SK-N-SH treated with all-trans-retinoic acid at 6 μM for 48 hours (cell line): ENCODE results near the gene ARHGEF10L.
A peak's percentile ranks its signal among the peaks of the same experiment; 100 is the strongest.

Experiments used
- ATAC-seq: fragments of 200-7000 bp; cut with Tn5 transposase; 3 replicates; pipeline ENCODE4 v1.9.1; 2020; ENCODE audit warnings: mild to moderate bottlenecking, moderate library complexity
- ARNTL ChIP-seq: fragments of 450-650 bp; formaldehyde crosslinking; IDR thresholded peaks from 2 replicates; pipeline ENCODE4 v1.5.0; 2020; ENCODE audit warnings: low read depth, mild to moderate bottlenecking, moderate library complexity, borderline replicate concordance
- CREB5 ChIP-seq: fragments of 250-450 bp; sonication (Bioruptor Pico); IDR thresholded peaks from 2 replicates; pipeline ENCODE4 v1.5.1; 2020; ENCODE audit warnings: low read depth, mild to moderate bottlenecking, moderate library complexity
- CSDC2 ChIP-seq: fragments of 250-450 bp; sonication (Bioruptor Pico); IDR thresholded peaks from 2 replicates; pipeline ENCODE4 v1.5.0; 2020; ENCODE audit warnings: mild to moderate bottlenecking, moderate library complexity
- CSRNP3 ChIP-seq: fragments of 250-450 bp; sonication (Bioruptor Pico); IDR thresholded peaks from 2 replicates; pipeline ENCODE4 v1.5.1; 2021; ENCODE audit warnings: mild to moderate bottlenecking, moderate library complexity
- ESRRG ChIP-seq: fragments of 250-450 bp; sonication (Bioruptor Pico); IDR thresholded peaks from 2 replicates; pipeline ENCODE4 v1.6.1; 2021; ENCODE audit warnings: mild to moderate bottlenecking
- GLIS3 ChIP-seq: fragments of 250-450 bp; sonication (Bioruptor Pico); IDR thresholded peaks from 2 replicates; pipeline ENCODE4 v1.5.0; 2020; ENCODE audit warnings: mild to moderate bottlenecking, moderate library complexity
- ISL1 ChIP-seq: fragments of 250-450 bp; sonication (Bioruptor Pico); IDR thresholded peaks from 2 replicates; pipeline ENCODE4 v2.1.2; 2022; ENCODE audit warnings: mild to moderate bottlenecking, moderate library complexity
- OSR1 ChIP-seq: fragments of 250-450 bp; sonication (Bioruptor Pico); IDR thresholded peaks from 2 replicates; pipeline ENCODE4 v1.8.0; 2022; ENCODE audit warnings: moderate library complexity, mild to moderate bottlenecking, inconsistent platforms
- PPARA ChIP-seq: fragments of 250-450 bp; sonication (Bioruptor Pico); IDR thresholded peaks from 2 replicates; pipeline ENCODE4 v1.5.0; 2020; ENCODE audit warnings: mild to moderate bottlenecking, borderline replicate concordance
- RARB ChIP-seq: fragments of 250-450 bp; sonication (Bioruptor Pico); IDR thresholded peaks from 2 replicates; pipeline ENCODE4 v1.8.0; 2021; ENCODE audit warnings: mild to moderate bottlenecking, moderate library complexity
- SNAI2 ChIP-seq: fragments of 250-450 bp; sonication (Bioruptor Pico); IDR thresholded peaks from 2 replicates; pipeline ENCODE4 v1.5.0; 2020; ENCODE audit warnings: mild to moderate bottlenecking, moderate library complexity
- TCF4 ChIP-seq: fragments of 250-450 bp; sonication (Bioruptor Pico); IDR thresholded peaks from 2 replicates; pipeline ENCODE4 v1.8.0; 2021; ENCODE audit warnings: mild to moderate bottlenecking, moderate library complexity, borderline replicate concordance
- TOX ChIP-seq: fragments of 250-450 bp; sonication (Bioruptor Pico); IDR thresholded peaks from 2 replicates; pipeline ENCODE4 v1.8.0; 2021; ENCODE audit warnings: mild to moderate bottlenecking, moderate library complexity, borderline replicate concordance
- ZC3H10 ChIP-seq: fragments of 250-450 bp; sonication (Bioruptor Pico); IDR thresholded peaks from 2 replicates; pipeline ENCODE4 v1.5.1; 2021; ENCODE audit warnings: mild to moderate bottlenecking, moderate library complexity
- ZFP3 ChIP-seq: fragments of 250-450 bp; sonication (Bioruptor Pico); IDR thresholded peaks from 2 replicates; pipeline ENCODE4 v1.5.0; 2020; ENCODE audit warnings: mild to moderate bottlenecking, moderate library complexity
- ZNF70 ChIP-seq: fragments of 450-650 bp; formaldehyde crosslinking; IDR thresholded peaks from 2 replicates; pipeline ENCODE4 v1.5.0; 2020; ENCODE audit warnings: mild to moderate bottlenecking, moderate library complexity
- TF ChIP-seq, protein P1 (sequence below): fragments of 250-450 bp; sonication (Bioruptor Pico); IDR thresholded peaks from 2 replicates; pipeline ENCODE4 v1.5.0; 2020; ENCODE audit warnings: mild to moderate bottlenecking, moderate library complexity
- TF ChIP-seq, protein P2 (sequence below): fragments of 250-450 bp; sonication (Bioruptor Pico); IDR thresholded peaks from 2 replicates; pipeline ENCODE4 v1.8.0; 2020; ENCODE audit warnings: mild to moderate bottlenecking, moderate library complexity, borderline replicate concordance
- TF ChIP-seq, protein P3 (sequence below): fragments of 250-450 bp; sonication (Bioruptor Pico); IDR thresholded peaks from 2 replicates; pipeline ENCODE4 v1.8.0; 2021; ENCODE audit warnings: low read depth, mild to moderate bottlenecking, moderate library complexity, borderline replicate concordance

The ARHGEF10L gene

DNA sequence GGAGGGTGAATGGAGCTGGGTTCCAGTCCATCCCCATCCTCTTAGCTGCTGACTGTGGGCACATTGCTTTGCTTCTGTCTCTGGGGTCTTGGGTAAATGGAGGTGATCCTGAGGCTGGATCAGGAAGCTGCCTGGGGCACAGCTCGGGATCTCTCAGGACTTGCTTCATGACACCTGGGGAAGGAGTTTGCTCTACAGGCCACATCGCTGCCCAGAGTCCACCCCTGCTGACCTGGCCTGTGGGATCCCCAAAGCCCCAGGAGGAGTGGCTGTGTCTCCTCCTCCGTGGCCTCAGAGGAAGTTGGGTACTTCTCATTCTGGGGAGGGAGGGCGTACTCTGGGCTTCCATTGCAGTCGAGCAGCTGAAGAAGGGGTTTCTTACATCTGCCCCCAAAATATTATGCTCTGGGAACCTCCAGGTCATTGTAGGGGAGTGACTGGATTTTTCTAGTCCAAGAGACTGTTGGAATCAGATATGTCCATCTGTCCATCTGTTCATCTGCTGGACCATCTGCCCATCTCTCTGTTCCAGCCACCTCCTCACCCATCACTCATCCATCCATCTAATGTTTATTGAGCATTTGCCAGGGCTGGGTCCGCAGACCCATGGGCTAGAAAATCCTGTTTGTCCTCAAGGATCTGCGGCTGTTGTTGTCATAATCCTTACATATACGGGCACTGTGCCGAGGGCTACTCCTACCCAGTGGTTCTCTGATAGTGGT, 45.9 kb downstream of the ARHGEF10L start (continued):
- TF ChIP-seq, protein P1, sequence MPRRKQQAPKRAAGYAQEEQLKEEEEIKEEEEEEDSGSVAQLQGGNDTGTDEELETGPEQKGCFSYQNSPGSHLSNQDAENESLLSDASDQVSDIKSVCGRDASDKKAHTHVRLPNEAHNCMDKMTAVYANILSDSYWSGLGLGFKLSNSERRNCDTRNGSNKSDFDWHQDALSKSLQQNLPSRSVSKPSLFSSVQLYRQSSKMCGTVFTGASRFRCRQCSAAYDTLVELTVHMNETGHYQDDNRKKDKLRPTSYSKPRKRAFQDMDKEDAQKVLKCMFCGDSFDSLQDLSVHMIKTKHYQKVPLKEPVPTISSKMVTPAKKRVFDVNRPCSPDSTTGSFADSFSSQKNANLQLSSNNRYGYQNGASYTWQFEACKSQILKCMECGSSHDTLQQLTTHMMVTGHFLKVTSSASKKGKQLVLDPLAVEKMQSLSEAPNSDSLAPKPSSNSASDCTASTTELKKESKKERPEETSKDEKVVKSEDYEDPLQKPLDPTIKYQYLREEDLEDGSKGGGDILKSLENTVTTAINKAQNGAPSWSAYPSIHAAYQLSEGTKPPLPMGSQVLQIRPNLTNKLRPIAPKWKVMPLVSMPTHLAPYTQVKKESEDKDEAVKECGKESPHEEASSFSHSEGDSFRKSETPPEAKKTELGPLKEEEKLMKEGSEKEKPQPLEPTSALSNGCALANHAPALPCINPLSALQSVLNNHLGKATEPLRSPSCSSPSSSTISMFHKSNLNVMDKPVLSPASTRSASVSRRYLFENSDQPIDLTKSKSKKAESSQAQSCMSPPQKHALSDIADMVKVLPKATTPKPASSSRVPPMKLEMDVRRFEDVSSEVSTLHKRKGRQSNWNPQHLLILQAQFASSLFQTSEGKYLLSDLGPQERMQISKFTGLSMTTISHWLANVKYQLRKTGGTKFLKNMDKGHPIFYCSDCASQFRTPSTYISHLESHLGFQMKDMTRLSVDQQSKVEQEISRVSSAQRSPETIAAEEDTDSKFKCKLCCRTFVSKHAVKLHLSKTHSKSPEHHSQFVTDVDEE (CRISPR knock-in tag), result no peak
- no peak for TF ChIP-seq CSDC2 (CRISPR knock-in tag)

- ATAC-seq, result peak; percentile 84
- TF ChIP-seq CSRNP3 (CRISPR knock-in tag), result no peak
- TF ChIP-seq ESRRG (CRISPR knock-in tag), result no peak
- no peak for TF ChIP-seq ZC3H10 (CRISPR knock-in tag)
- TF ChIP-seq GLIS3 (CRISPR knock-in tag), result no peak
- TF ChIP-seq, protein P2, sequence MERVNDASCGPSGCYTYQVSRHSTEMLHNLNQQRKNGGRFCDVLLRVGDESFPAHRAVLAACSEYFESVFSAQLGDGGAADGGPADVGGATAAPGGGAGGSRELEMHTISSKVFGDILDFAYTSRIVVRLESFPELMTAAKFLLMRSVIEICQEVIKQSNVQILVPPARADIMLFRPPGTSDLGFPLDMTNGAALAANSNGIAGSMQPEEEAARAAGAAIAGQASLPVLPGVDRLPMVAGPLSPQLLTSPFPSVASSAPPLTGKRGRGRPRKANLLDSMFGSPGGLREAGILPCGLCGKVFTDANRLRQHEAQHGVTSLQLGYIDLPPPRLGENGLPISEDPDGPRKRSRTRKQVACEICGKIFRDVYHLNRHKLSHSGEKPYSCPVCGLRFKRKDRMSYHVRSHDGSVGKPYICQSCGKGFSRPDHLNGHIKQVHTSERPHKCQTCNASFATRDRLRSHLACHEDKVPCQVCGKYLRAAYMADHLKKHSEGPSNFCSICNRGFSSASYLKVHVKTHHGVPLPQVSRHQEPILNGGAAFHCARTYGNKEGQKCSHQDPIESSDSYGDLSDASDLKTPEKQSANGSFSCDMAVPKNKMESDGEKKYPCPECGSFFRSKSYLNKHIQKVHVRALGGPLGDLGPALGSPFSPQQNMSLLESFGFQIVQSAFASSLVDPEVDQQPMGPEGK, result no peak
- TF ChIP-seq ARNTL (CRISPR knock-in tag), result no peak
- no peak for TF ChIP-seq SNAI2 (CRISPR knock-in tag)
- TF ChIP-seq ZNF70, result no peak
- no peak for TF ChIP-seq ZFP3 (CRISPR knock-in tag)
- TF ChIP-seq, protein P3, sequence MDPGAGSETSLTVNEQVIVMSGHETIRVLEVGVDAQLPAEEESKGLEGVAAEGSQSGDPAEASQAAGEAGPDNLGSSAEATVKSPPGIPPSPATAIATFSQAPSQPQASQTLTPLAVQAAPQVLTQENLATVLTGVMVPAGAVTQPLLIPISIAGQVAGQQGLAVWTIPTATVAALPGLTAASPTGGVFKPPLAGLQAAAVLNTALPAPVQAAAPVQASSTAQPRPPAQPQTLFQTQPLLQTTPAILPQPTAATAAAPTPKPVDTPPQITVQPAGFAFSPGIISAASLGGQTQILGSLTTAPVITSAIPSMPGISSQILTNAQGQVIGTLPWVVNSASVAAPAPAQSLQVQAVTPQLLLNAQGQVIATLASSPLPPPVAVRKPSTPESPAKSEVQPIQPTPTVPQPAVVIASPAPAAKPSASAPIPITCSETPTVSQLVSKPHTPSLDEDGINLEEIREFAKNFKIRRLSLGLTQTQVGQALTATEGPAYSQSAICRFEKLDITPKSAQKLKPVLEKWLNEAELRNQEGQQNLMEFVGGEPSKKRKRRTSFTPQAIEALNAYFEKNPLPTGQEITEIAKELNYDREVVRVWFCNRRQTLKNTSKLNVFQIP (CRISPR knock-in tag), result no peak
- TF ChIP-seq, all 23 proteins: peak for 0
Measured at GRCh38 chr1:17586172-17586964, 46.9 kb downstream of the ARHGEF10L start.

DNA sequence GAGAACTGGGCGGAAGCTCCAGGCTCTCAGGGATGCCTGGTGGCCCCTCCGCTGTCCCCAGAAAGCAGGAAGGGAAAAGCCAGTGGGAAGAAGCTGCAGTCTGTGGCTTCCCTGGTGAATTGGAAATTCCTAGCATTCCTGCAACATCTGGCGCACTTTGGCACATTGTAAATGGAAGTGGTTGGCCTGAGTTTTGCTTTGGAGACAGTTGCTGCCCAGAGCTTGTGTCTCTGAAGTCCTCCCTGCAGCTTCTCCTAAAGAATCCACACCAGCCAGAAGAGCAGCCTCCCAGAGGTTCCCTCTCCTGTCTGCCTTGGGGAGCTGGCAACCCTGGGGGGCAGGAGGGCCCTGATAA, 48.2 kb downstream of the ARHGEF10L start:
- peak; percentile 76 for ATAC-seq
- TF ChIP-seq PPARA (CRISPR knock-in tag), result no peak
- TF ChIP-seq ISL1 (CRISPR knock-in tag), result no peak
- no peak for TF ChIP-seq CSDC2 (CRISPR knock-in tag)
- TF ChIP-seq CREB5, result no peak
- no peak for TF ChIP-seq TCF4
- no peak for TF ChIP-seq ESRRG (CRISPR knock-in tag)
- TF ChIP-seq OSR1 (CRISPR knock-in tag), result no peak
- no peak for TF ChIP-seq CSRNP3 (CRISPR knock-in tag)
- no peak for TF ChIP-seq ZNF70
- TF ChIP-seq, protein P1 (CRISPR knock-in tag), result no peak
- TF ChIP-seq GLIS3 (CRISPR knock-in tag), result no peak
- TF ChIP-seq, protein P2, result no peak
- TF ChIP-seq ZC3H10 (CRISPR knock-in tag), result no peak
- TF ChIP-seq TOX (CRISPR knock-in tag), result no peak
- TF ChIP-seq SNAI2 (CRISPR knock-in tag), result no peak
- no peak for TF ChIP-seq ARNTL (CRISPR knock-in tag)
- TF ChIP-seq RARB (CRISPR knock-in tag), result no peak
